SU-DHL-6 (cell line): Measurements from ENCODE around the gene CNTN4.

ENCODE experiments used
- EZH2phosphoT487 ChIP-seq: fragments of 200-600 bp; sonication (generic), shearing (Covaris generic); conservative IDR thresholded peaks from 2 replicates; pipeline ENCODE4 v1.6.1; 2018; ENCODE audit warnings: mild to moderate bottlenecking, antibody characterized with exemption, low read length, moderate library complexity, mixed read lengths
- TF ChIP-seq, protein P1 (sequence below): fragments of 200-600 bp; sonication (generic); IDR thresholded peaks from one replicate; pipeline ENCODE4 v1.5.1; 2017; ENCODE audit warnings: antibody characterized with exemption, mild to moderate bottlenecking, low read length, moderate library complexity; ENCODE audit not compliant: insufficient read depth, poor library complexity, severe bottlenecking

DNA sequence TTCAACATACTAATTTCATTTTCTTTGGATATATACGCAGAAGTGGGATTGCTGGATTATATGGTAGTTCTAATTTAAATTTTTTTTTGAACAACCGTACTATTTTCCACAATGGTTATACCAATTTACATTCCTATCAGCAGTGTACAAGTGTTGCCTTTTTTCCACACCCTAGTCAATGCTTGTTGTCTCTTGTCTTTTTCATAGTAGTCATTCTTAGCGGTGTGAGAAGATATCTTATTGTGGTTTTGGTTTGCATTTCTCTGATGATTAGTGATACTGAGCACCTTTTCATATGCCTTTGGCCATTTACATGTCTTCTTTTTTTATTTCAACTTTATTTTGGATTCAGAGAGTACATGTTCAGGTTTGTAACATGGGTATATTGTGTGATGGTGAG is 858.4 kb downstream of the CNTN4 start:
- TF ChIP-seq, protein P1, sequence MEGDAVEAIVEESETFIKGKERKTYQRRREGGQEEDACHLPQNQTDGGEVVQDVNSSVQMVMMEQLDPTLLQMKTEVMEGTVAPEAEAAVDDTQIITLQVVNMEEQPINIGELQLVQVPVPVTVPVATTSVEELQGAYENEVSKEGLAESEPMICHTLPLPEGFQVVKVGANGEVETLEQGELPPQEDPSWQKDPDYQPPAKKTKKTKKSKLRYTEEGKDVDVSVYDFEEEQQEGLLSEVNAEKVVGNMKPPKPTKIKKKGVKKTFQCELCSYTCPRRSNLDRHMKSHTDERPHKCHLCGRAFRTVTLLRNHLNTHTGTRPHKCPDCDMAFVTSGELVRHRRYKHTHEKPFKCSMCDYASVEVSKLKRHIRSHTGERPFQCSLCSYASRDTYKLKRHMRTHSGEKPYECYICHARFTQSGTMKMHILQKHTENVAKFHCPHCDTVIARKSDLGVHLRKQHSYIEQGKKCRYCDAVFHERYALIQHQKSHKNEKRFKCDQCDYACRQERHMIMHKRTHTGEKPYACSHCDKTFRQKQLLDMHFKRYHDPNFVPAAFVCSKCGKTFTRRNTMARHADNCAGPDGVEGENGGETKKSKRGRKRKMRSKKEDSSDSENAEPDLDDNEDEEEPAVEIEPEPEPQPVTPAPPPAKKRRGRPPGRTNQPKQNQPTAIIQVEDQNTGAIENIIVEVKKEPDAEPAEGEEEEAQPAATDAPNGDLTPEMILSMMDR, result no peak
- TF ChIP-seq EZH2phosphoT487, result no peak
